ENCODE data around the gene NIM1K.

NIM1K gene

DNA sequence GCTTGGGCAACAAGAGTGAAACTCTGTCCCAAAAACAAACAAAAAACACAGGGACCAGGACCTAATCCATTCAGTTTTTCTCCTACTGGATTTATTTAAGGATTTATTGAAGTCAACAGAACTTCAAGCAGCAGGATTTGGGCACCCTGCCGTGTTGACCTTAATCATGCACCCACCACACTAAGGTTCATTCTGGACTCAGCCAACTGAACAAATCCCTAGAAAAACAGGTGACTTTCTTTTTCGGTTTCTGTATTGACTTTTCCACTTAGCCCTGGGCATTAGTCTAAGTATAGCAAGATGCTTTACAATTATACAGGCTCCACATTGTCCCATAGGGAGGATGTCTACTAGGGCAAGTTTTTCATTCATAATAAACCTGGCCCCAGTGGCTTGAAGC is 41.3 kb upstream of the NIM1K start:
- TF ChIP-seq, protein P1, sequence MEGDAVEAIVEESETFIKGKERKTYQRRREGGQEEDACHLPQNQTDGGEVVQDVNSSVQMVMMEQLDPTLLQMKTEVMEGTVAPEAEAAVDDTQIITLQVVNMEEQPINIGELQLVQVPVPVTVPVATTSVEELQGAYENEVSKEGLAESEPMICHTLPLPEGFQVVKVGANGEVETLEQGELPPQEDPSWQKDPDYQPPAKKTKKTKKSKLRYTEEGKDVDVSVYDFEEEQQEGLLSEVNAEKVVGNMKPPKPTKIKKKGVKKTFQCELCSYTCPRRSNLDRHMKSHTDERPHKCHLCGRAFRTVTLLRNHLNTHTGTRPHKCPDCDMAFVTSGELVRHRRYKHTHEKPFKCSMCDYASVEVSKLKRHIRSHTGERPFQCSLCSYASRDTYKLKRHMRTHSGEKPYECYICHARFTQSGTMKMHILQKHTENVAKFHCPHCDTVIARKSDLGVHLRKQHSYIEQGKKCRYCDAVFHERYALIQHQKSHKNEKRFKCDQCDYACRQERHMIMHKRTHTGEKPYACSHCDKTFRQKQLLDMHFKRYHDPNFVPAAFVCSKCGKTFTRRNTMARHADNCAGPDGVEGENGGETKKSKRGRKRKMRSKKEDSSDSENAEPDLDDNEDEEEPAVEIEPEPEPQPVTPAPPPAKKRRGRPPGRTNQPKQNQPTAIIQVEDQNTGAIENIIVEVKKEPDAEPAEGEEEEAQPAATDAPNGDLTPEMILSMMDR (IDR thresholded peaks at IDR 0.05; ENCODE audit: low read depth, low read length), result no peak
- no peak for DNase-seq (ENCODE audit: low read depth, low spot score)

DNA sequence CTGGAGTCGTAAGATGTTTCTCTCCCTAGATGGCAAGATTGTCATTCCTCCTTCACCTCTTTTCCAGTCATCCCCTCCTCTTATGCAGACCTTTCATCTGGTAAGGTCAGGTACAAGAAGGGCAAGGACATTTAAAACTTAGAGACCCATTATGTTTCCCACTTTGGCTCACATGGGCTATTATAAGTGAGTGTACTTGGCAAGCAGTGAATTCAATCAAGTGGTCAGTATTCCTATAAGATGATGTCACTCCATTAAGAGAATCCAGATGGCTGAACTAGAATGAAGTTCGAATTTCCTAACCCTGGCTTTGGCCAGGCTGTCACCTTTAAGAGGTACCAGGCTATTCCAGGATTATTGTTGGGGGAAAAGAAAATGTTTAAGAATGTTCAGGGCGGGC is 39.1 kb upstream of the NIM1K start:
- DNase-seq (ENCODE audit: low read depth, low spot score), result peak; percentile 59
- TF ChIP-seq, protein P1 (IDR thresholded peaks at IDR 0.05; ENCODE audit: low read depth, low read length), result no peak
- no peak overlapping the region for H3K4me3 ChIP-seq (ENCODE audit: low read depth, low read length)
- in situ Hi-C loops (cut with HindIII; ENCODE audit: low sequenced_read_pairs), result no loop called here

More for the DNA sequence above, 41.3 kb upstream of the NIM1K start:
- in situ Hi-C loops (cut with HindIII; ENCODE audit: low sequenced_read_pairs), result no loop called here
- no peak overlapping the region for H3K4me3 ChIP-seq (ENCODE audit: low read depth, low read length)

DNA sequence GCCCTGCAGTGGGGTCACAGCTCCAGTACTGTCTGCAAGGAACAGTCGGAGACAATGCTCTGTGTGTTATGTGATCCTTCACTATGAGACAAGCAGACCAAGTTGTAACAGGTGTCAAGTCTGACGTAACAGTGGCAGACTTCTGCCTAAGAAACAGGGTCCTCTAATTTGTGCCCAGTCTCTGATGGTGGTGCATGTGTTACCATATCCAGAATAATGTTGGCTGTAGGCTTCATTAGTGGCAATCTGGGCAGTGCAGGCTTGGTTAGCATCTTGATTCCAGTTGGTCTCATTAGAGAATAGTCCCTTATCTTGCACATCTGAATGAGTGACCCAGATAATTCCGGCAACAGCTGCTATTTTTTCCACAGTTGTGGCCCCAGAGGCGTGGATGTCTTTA is 37.6 kb upstream of the NIM1K start:
- DNase-seq (ENCODE audit: low read depth, low spot score), result no peak
- in situ Hi-C loops (cut with HindIII; ENCODE audit: low sequenced_read_pairs), result no loop called here

DNA sequence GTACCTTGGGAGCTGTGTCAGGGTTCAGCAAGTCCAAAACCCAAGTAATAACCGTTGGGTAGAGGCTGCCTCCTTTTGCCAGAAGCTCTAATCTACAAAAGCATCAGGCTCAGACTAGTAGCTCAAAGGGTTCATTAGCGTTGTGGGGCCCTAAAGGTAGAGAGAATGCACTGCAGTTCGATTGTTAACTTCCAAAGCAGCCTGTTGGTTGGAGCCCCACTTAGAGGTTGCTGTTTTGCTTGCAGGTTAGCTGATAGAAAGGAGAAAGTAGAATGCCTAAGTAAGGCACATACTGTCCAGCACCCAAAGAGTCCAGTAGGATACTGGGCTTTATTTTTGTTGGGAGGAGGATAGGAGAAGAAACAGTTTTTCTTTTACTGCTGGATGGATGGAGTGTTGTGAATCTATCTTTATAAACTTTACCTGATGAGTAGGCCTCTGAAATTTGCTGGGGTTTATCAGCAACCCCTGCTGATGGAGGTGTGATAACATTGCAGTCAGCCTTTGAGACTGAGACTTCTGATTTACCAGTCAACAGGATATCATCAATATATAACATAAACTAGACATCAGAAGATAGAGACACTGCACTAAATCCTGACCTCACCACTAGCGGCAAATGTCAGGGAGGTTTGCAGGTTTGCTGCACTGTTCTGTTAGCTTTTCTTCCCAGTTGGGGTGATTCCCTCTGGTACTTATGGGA is 36.5 kb upstream of the NIM1K start:
- in situ Hi-C loops (cut with HindIII; ENCODE audit: low sequenced_read_pairs), result no loop called here
- no peak overlapping the region for H3K4me3 ChIP-seq (ENCODE audit: low read depth, low read length)
- TF ChIP-seq, protein P1 (IDR thresholded peaks at IDR 0.05; ENCODE audit: low read depth, low read length), result no peak
- DNase-seq (ENCODE audit: low read depth, low spot score), result no peak

More for the DNA sequence above, 37.6 kb upstream of the NIM1K start:
- no peak overlapping the region for H3K4me3 ChIP-seq (ENCODE audit: low read depth, low read length)
- TF ChIP-seq, protein P1 (IDR thresholded peaks at IDR 0.05; ENCODE audit: low read depth, low read length), result no peak

DNA sequence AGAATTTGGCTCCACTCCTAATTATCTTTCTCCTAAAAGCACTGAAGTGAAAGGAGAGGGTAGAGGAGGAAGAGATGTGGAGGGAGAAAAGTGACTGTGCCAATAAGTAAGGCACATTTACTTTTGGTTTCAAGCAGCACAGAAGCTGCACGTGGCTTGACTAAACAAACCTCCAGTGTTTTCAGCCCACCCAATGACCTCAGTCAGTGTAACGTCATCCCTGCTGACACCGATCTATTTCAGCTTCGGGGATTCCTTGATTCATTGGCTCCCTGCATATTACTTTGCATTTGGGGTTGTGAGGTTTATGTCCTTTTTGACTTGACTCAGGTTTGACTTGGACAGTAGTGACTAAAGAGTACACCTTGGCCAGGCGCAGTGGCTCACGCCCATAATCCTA is 35.6 kb upstream of the NIM1K start:
- TF ChIP-seq, protein P1 (IDR thresholded peaks at IDR 0.05; ENCODE audit: low read depth, low read length), result no peak
- in situ Hi-C loops (cut with HindIII; ENCODE audit: low sequenced_read_pairs), result no loop called here
- peak; percentile 58 for DNase-seq (ENCODE audit: low read depth, low spot score)

DNA sequence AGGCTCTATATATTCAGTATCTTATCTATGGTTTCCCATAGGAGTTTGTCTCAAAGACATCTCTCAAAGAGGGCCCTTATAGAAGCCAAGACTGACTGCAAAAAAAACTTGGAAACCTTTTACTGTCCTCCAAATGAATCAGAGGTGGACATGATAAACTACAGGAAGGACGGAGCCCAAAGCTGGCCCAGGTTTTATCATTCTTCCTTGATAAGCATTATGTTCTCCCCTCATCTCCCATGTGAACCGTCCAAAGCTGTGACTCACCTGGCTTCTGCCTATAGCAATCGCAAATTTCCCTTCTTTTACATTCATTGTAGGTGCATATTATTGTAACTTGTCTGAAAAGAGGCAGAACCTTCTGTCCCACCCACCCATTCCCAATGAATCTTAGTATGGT is 35.0 kb upstream of the NIM1K start:
- no peak overlapping the region for H3K4me3 ChIP-seq (ENCODE audit: low read depth, low read length)
- TF ChIP-seq, protein P1 (IDR thresholded peaks at IDR 0.05; ENCODE audit: low read depth, low read length), result no peak
- no peak for DNase-seq (ENCODE audit: low read depth, low spot score)
- in situ Hi-C loops (cut with HindIII; ENCODE audit: low sequenced_read_pairs), result no loop called here

More for the DNA sequence above, 35.6 kb upstream of the NIM1K start:
- no peak overlapping the region for H3K4me3 ChIP-seq (ENCODE audit: low read depth, low read length)
